ENCODE data around the gene TIPRL. TPM values are rescaled to one million over a fixed set of nuclear protein-coding genes. Genes with fewer than 3 reads are reported as not detected.

The TIPRL gene
- total and polyA plus RNA-seq, 7 experiments from 2014 or later = 17.2 to 44.9 (median 23.5) TPM

DNA sequence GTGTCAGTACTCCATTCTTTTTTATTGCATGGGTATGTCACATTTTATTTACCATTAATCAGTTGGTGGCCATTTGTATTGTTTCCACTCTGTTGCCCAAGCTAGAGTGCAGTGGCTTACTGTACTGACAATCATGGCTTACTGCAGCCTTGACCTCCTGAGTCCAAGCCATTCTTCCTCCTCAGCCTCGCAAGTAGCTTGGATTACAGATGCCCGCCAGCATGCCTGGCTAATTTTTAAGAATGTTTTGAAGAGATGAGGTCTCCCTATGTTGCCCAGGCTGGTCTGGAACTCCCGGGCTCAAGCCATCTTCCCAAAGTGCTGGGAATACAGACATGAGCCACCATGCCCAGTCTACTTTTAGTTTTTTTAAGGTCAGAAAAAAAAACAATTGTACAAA is 46.2 kb downstream of the TIPRL start:
- Mint-ChIP-seq H3K27me3 (peaks cover 0 to 7% (median 4%) of the 10 kb centered on the region in 5 donors), H3K4me3 (peak overlapping the region; percentile 91 to 98 (median 95)), H3K36me3 (peaks cover 0 to 29% (median 6%) of the 10 kb centered on the region in 5 donors), H3K9me3 (peaks cover 0 to 7% (median 0%) of the 10 kb centered on the region in 11 donors), H3K27ac (peak overlapping the region in 8 of 9 donors; percentile 32 to 91 (median 83)), H3K4me1 (peaks cover 27 to 53% (median 41%) of the 10 kb centered on the region in 7 donors)
- no peaks in the 10 kb centered on the region for H3K9me3 ChIP-seq (ENCODE audit: control insufficient read depth in 2 of 3, low read length in 3 of 3)
- H3K27ac ChIP-seq (ENCODE audit: low read depth, low read length) = no peak overlapping the region
- ChIA-PET CTCF (no interaction called here), POLR2A (interaction anchor here (0.6 kb wide), 1 partner anchor 287 kb away, joined by 3 read pairs; no protein-coding TSS in a partner anchor)
- no peak for ATAC-seq
- H3K36me3 ChIP-seq (ENCODE audit: control insufficient read depth in 2 of 3, insufficient read depth in 3 of 3, low read length in 3 of 3) = peaks cover 0 to 8% (median 0%) of the 10 kb centered on the region in 3 experiments
- H3K27me3 ChIP-seq (ENCODE audit: control insufficient read depth in 2 of 2, insufficient read depth in 2 of 2, low read length in 2 of 2) = no peaks in the 10 kb centered on the region
- H3K4me1 ChIP-seq (ENCODE audit: control insufficient read depth in 2 of 2, insufficient read depth in 2 of 2, low read length in 2 of 2) = peaks cover 14 to 15% of the 10 kb centered on the region in 2 donors
- no peak for DNase-seq
- peak overlapping the region; percentile 88 for H3K4me3 ChIP-seq (ENCODE audit: low read length)
- intact Hi-C loops (cut with micrococcal nuclease) = loop anchor here (1.0 to 10.0 kb wide), 7 partner anchors 47 to 1487 kb away; partner anchors contain the start of genes DCAF6 (in 2 of the 2), MPC2 (in 2 of the 2), NME7 (in 2 of the 2) and ATP1B1 (in 1 of the 2)

DNA sequence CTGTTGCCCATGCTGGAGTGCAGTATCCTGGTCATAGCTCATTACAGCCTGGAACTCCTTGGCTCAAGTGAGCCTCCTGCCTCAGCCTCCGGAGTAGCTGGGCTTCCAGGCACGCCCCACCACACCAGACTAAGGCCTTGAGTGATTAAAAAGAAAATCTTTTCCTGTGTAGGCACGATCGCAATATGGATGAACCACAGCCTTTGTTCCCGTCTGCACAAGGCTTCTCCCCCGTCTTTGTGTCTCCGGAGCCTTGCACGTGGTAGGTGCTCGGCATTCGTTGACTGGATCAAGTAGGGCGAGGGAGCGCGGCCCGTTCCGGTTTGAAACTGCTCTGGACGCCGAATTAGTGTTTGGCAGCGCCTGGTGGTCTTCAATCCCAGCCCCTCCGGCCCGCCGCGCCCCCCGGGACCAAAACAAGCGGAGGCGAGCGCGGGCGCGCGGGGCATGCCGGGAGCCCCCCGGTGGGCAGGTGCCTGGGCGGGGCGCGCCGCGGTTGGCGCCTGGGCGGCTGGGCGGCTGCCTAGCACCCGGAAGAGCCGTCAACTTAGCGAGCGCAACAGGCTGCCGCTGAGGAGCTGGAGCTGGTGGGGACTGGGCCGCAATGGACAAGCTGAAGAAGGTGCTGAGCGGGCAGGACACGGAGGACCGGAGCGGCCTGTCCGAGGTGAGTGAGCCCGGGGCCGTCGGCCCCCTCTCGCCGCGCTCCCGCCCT is 46.9 kb downstream of the TIPRL start, which contains the start of gene SFT2D2:
TSS of gene SFT2D2 (plus strand) at position 529 of the 715 bp plus-strand sequence. CDS start at position 605, 76 bp downstream.
- intact Hi-C loops (cut with micrococcal nuclease) = loop anchor here (1.0 to 10.0 kb wide), 10 partner anchors 10 to 1849 kb away; partner anchors contain the start of genes DCAF6 (in 2 of the 2), MPC2 (in 2 of the 2), NME7 (in 2 of the 2) and TIPRL (in 2 of the 2)
- DNase-seq (peak; percentile 71 to 86 (median 83)), ATAC-seq (peak; percentile 97)
- H3K27ac Mint-ChIP-seq = peak within 1 kb of the TSS; percentile 81 to 98 (median 92)
- Histone ChIP-seq H3K27ac (ENCODE audit: low read depth, low read length) (peak within 1 kb of the TSS; percentile 85), H3K4me3 (ENCODE audit: low read length) (peak within 1 kb of the TSS; percentile 88), H3K27me3 (ENCODE audit: control insufficient read depth in 2 of 2, insufficient read depth in 2 of 2, low read length in 2 of 2) (no peaks in the 10 kb centered on the region), H3K4me1 (ENCODE audit: control insufficient read depth in 2 of 2, insufficient read depth in 2 of 2, low read length in 2 of 2) (peaks cover 14 to 15% of the 10 kb centered on the region in 2 donors), H3K36me3 (ENCODE audit: control insufficient read depth in 2 of 3, insufficient read depth in 3 of 3, low read length in 3 of 3) (peaks cover 0 to 11% (median 0%) of the 10 kb centered on the region in 3 experiments), H3K9me3 (ENCODE audit: control insufficient read depth in 2 of 3, low read length in 3 of 3) (no peaks in the 10 kb centered on the region)
- peaks cover 0 to 7% (median 0%) of the 10 kb centered on the region in 11 donors for H3K9me3 Mint-ChIP-seq
- CTCF ChIA-PET = interaction anchor here (0.6 kb wide), 1 partner anchor 215 kb away, joined by 3 read pairs; no protein-coding TSS in a partner anchor
- POLR2A ChIA-PET = interaction anchor here (0.6 to 1.5 kb wide), 5 partner anchors 12 to 1387 kb away, joined by 3 to 7 read pairs (median 4); partner anchors contain the start of genes POGK and TIPRL
- H3K4me1 Mint-ChIP-seq = peaks cover 30 to 56% (median 45%) of the 10 kb centered on the region in 7 donors
- peaks cover 0 to 7% (median 4%) of the 10 kb centered on the region in 5 donors for H3K27me3 Mint-ChIP-seq
- H3K4me3 Mint-ChIP-seq = peak within 1 kb of the TSS; percentile 92 to 98 (median 96)
- peaks cover 0 to 29% (median 6%) of the 10 kb centered on the region in 5 donors for H3K36me3 Mint-ChIP-seq

GRCh38 chr1:168227620-168228019 is 48.9 kb downstream of the TIPRL start:
- peaks cover 36 to 76% (median 62%) of the 10 kb centered on the region in 7 donors for H3K4me1 Mint-ChIP-seq
- H3K4me3 Mint-ChIP-seq = peak overlapping the region; percentile 92 to 98 (median 96)
- ChIA-PET CTCF (no interaction called here), POLR2A (interaction anchor here (0.7 kb wide), 1 partner anchor 1344 kb away, joined by 3 read pairs; no protein-coding TSS in a partner anchor)
- intact Hi-C loops (cut with micrococcal nuclease) = loop anchor here (2.0 to 10.0 kb wide), 6 partner anchors 177 to 1485 kb away; partner anchors contain the start of genes DCAF6 (in 2 of the 2), MPC2 (in 2 of the 2), ATP1B1 (in 1 of the 2) and BLZF1 (in 1 of the 2)
- H3K27ac ChIP-seq (ENCODE audit: low read depth, low read length) = no peak overlapping the region
- peaks cover 0 to 28% (median 4%) of the 10 kb centered on the region in 3 experiments for H3K36me3 ChIP-seq (ENCODE audit: control insufficient read depth in 2 of 3, insufficient read depth in 3 of 3, low read length in 3 of 3)
- no peak for DNase-seq
- H3K27me3 ChIP-seq (ENCODE audit: control insufficient read depth in 2 of 2, insufficient read depth in 2 of 2, low read length in 2 of 2) = no peaks in the 10 kb centered on the region
- peak overlapping the region in 8 of 9 donors; percentile 54 to 98 (median 88) for H3K27ac Mint-ChIP-seq
- H3K9me3 ChIP-seq (ENCODE audit: control insufficient read depth in 2 of 3, low read length in 3 of 3) = no peaks in the 10 kb centered on the region
- no peak for ATAC-seq
- H3K4me1 ChIP-seq (ENCODE audit: control insufficient read depth in 2 of 2, insufficient read depth in 2 of 2, low read length in 2 of 2) = peaks cover 14 to 15% of the 10 kb centered on the region in 2 donors
- H3K4me3 ChIP-seq (ENCODE audit: low read length) = no peak overlapping the region
- peaks cover 0 to 7% (median 0%) of the 10 kb centered on the region in 11 donors for H3K9me3 Mint-ChIP-seq
- H3K36me3 Mint-ChIP-seq = peaks cover 0 to 32% (median 9%) of the 10 kb centered on the region in 5 donors
- H3K27me3 Mint-ChIP-seq = peaks cover 0 to 4% (median 4%) of the 10 kb centered on the region in 5 donors

DNA sequence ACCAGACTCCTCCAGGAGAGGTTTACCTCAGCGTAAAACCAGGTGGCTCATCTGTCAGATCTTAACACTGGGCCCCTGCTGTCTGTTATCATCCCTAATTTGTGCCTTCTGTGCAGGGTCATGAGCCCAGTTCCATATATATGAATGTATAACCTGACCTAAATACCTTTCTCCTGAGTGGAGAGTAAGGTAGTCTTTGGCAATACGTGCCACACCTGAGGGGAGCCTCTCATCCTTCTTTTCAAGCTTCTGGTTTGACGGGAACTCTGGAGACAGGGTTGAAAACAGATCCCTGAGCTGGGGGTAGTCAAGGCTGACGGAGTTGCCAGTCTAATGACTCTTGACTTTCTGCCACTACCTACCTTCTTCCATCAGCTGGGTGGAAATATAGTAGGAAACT is 51.1 kb downstream of the TIPRL start:
- intact Hi-C loops (cut with micrococcal nuclease) = loop anchor here (5.0 to 10.0 kb wide), 5 partner anchors 175 to 1482 kb away; partner anchors contain the start of genes DCAF6 (in 2 of the 2), MPC2 (in 2 of the 2), ATP1B1 (in 1 of the 2) and BLZF1 (in 1 of the 2)
- ChIA-PET CTCF (no interaction called here), POLR2A (interaction anchor here (1.1 kb wide), 1 partner anchor 23 kb away, joined by 3 read pairs; no protein-coding TSS in a partner anchor)
- DNase-seq (no peak), ATAC-seq (no peak)
- Histone ChIP-seq H3K4me3 (ENCODE audit: low read length) (no peak overlapping the region), H3K9me3 (ENCODE audit: control insufficient read depth in 2 of 3, low read length in 3 of 3) (no peaks in the 10 kb centered on the region), H3K27me3 (ENCODE audit: control insufficient read depth in 2 of 2, insufficient read depth in 2 of 2, low read length in 2 of 2) (no peaks in the 10 kb centered on the region), H3K27ac (ENCODE audit: low read depth, low read length) (no peak overlapping the region), H3K36me3 (ENCODE audit: control insufficient read depth in 2 of 3, insufficient read depth in 3 of 3, low read length in 3 of 3) (peaks cover 3 to 45% (median 4%) of the 10 kb centered on the region in 3 experiments), H3K4me1 (ENCODE audit: control insufficient read depth in 2 of 2, insufficient read depth in 2 of 2, low read length in 2 of 2) (peaks cover 15 to 18% of the 10 kb centered on the region in 2 donors)
- Mint-ChIP-seq H3K27ac (peak overlapping the region in 2 of 9 donors; percentile 5 to 54), H3K9me3 (no peaks in the 10 kb centered on the region), H3K27me3 (peaks cover 0 to 2% (median 0%) of the 10 kb centered on the region in 5 donors), H3K4me1 (peaks cover 45 to 91% (median 73%) of the 10 kb centered on the region in 7 donors), H3K36me3 (peaks cover 8 to 48% (median 26%) of the 10 kb centered on the region in 5 donors), H3K4me3 (peak overlapping the region in 3 of 10 donors; percentile 0 to 94 (median 20))

- ATAC-seq (no peak), DNase-seq (no peak)
- H3K4me1 ChIP-seq (ENCODE audit: control insufficient read depth in 2 of 2, insufficient read depth in 2 of 2, low read length in 2 of 2) = peaks cover 22 to 26% of the 10 kb centered on the region in 2 donors
- peaks cover 3 to 49% (median 9%) of the 10 kb centered on the region in 3 experiments for H3K36me3 ChIP-seq (ENCODE audit: control insufficient read depth in 2 of 3, insufficient read depth in 3 of 3, low read length in 3 of 3)
- Mint-ChIP-seq H3K9me3 (no peaks in the 10 kb centered on the region), H3K4me3 (no peak overlapping the region), H3K4me1 (peaks cover 46 to 91% (median 80%) of the 10 kb centered on the region in 7 donors), H3K27ac (peak overlapping the region in 1 of 9 donors; percentile 2), H3K27me3 (peaks cover 0 to 2% (median 0%) of the 10 kb centered on the region in 5 donors), H3K36me3 (peaks cover 8 to 55% (median 31%) of the 10 kb centered on the region in 5 donors)
- CTCF ChIA-PET = no interaction called here
- no peaks in the 10 kb centered on the region for H3K27me3 ChIP-seq (ENCODE audit: control insufficient read depth in 2 of 2, insufficient read depth in 2 of 2, low read length in 2 of 2)
- intact Hi-C loops (cut with micrococcal nuclease) = no loop called here
- no peak overlapping the region for H3K4me3 ChIP-seq (ENCODE audit: low read length)
- POLR2A ChIA-PET = interaction anchor here (1.1 kb wide), 1 partner anchor 22 kb away, joined by 3 read pairs; no protein-coding TSS in a partner anchor
- H3K9me3 ChIP-seq (ENCODE audit: control insufficient read depth in 2 of 3, low read length in 3 of 3) = no peaks in the 10 kb centered on the region
- no peak overlapping the region for H3K27ac ChIP-seq (ENCODE audit: low read depth, low read length)
Measured at GRCh38 chr1:168230709-168231108, 51.9 kb downstream of the TIPRL start.
